AG09319 (cell line): Measurements from ENCODE around the gene RPTOR.
A peak's percentile ranks its signal among the peaks of the same experiment; 100 is the strongest.

ENCODE experiments used
- DNase-seq: peaks from one replicate; pipeline ENCODE4 v3.0.0-alpha.2; 2010; ENCODE audit warnings: low read depth; ENCODE audit errors: extremely low read depth
- TF ChIP-seq, protein P1 (sequence below): IDR thresholded peaks from 2 replicates; pipeline ENCODE4 v1.5.1; 2011; ENCODE audit warnings: low read depth, mild to moderate bottlenecking, inconsistent platforms, low read length, moderate library complexity

RPTOR gene

DNA sequence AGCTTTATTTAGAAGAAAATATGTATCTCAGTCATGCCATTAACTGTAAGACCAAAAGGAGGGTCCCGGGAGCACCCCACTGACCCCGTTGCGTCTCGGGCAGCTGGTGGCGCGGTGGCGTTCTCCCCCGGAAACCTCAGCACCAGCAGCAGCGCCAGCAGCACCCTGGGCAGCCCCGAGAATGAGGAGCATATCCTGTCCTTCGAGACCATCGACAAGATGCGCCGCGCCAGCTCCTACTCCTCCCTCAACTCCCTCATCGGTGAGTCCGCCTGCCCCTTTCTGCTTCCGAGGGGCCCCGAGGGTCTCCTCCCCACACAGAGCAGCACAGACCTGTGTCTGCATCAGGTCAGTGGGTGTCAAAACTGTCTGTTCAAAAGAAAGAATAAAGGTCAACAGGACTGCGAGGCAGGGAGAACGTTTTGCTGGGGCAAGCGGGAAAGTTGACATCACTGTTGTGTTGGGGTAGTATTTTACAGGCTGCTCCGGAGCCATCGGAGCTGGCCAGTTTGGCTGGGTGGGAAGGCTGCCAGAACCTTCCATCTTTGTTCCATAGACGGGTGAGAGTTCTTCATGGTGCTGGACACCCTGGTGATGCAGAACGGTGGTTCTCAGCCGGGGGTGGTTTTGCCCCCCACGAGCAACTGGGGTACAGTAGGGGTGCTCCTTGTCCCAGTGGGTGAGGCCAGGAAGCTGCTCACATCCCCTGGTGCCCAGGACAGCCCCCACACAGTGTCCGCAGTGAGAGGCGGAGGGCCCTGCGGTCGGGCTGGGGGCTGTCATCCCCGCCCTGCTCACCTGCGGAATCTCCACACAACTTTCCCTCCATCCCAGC, 349.2 kb downstream of the RPTOR start:
- TF ChIP-seq, protein P1, sequence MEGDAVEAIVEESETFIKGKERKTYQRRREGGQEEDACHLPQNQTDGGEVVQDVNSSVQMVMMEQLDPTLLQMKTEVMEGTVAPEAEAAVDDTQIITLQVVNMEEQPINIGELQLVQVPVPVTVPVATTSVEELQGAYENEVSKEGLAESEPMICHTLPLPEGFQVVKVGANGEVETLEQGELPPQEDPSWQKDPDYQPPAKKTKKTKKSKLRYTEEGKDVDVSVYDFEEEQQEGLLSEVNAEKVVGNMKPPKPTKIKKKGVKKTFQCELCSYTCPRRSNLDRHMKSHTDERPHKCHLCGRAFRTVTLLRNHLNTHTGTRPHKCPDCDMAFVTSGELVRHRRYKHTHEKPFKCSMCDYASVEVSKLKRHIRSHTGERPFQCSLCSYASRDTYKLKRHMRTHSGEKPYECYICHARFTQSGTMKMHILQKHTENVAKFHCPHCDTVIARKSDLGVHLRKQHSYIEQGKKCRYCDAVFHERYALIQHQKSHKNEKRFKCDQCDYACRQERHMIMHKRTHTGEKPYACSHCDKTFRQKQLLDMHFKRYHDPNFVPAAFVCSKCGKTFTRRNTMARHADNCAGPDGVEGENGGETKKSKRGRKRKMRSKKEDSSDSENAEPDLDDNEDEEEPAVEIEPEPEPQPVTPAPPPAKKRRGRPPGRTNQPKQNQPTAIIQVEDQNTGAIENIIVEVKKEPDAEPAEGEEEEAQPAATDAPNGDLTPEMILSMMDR: no peak
- DNase-seq: no peak

DNA sequence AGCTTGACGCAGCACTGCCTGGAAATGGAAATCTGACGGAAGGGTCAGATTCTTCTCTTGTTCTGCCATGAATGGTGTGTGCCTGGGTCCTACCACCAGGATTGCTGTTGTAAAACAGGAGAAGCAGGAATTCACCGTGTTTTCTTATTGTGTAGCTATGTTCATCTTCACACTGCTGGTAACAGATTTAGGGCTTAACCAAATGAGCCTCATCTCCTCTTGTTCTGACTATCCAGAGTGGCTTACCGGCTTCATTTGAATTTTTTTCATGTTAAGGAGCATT, 349.7 kb downstream of the RPTOR start:
- no peak for DNase-seq
- TF ChIP-seq, protein P1: no peak; the same call in 1 of the 2 replicates

DNA sequence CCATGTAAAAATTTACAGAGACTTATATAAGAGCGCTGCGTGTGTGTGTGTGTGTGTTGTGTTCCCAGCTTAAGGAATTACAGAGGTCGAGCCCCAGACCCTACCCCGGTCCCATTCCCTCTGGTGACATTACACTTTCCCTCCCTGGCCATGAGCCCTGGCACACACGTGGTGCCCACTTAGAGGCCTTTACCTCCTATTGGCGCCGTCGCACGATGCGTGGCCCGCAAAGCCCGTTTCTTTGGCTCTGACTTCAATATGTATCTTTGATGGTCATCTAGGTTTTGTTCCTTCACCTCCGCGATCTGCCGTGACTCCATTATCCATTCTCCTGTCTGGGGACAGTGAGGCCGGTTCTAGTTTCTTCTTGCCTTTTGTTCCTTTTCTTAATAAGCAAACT, 350.1 kb downstream of the RPTOR start:
- TF ChIP-seq, protein P1: no peak
- DNase-seq: no peak

- TF ChIP-seq, protein P1: no peak
- no peak for DNase-seq
Measured at GRCh38 chr17:80895366-80895765, 350.7 kb downstream of the RPTOR start.

DNA sequence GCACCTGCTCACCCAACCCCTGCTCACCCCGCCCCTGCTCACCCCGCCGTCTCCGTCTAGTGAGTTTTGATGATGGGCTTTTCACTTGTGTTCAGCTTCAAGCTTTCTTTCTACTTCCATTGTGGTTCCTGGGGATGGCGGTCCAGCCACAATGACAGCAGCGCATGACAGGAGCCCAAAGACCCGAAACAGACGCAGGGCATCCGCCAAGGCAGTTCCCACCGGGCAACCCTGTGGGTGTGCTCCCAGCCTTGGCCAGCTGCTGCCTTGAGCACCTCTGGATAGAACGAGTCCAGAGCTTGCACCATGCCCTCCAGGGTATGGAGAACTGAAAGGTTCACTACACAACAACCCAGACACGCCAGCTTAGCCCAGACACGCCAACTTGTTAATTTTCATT, 354.1 kb downstream of the RPTOR start:
- no peak for DNase-seq
- TF ChIP-seq, protein P1: no peak

- DNase-seq: no peak
- TF ChIP-seq, protein P1: peak; percentile 57
Measured at GRCh38 chr17:80899402-80900268, 355.0 kb downstream of the RPTOR start.

DNA sequence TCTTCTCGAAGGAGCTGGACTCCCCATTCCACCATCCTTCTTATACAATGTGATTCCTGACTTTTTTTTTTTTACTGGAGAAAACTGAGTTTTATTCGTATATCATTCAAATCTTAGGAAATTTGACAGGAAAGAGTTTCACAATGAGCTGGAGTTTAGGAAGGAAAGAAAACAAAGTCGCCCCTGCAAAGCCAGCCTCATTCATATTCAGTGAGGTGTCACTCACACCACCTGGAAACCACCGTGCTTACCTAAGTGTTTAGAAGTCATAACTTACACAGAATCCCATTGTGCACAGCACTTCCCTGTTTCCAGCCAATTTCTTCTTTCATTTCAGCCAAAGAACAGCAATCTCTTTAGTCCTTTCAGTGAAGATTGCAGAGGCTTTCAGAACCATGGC, 356.7 kb downstream of the RPTOR start:
- TF ChIP-seq, protein P1: no peak
- DNase-seq: no peak
